Measurements from ENCODE around the gene RAD17.
"Not testable (repeated sequence)": the region's sequence is repeated elsewhere in the genome, so short reads cannot be mapped to it uniquely, and the experiment has no call there.

Gene RAD17

GRCh38 chr5:69369340-69370121 is at the start of gene RAD17, which contains the start of the genes AK6 and TAF9:
Gene RAD17 (plus strand): TSS chr5:69369818. CDS start chr5:69372209, 2,391 bp downstream.
Gene AK6 (minus strand): TSS chr5:69369520. CDS start chr5:69369490, 30 bp downstream.
Gene TAF9 (minus strand): TSS chr5:69369520. CDS start chr5:69365737, 3,783 bp downstream.
- peak within 1 kb of the TSS; percentile 73 for H3K4me3 ChIP-seq (ENCODE audit: low read depth, low read length)
- in situ Hi-C loops (cut with HindIII; ENCODE audit: low pct_ligation_motif_present, low sequenced_read_pairs): no loop called here
- H3K27ac ChIP-seq: peak within 1 kb of the TSS; percentile 100
- DNase-seq: peak; percentile 85
- peaks cover 18% of the 10 kb centered on the region for H3K36me3 ChIP-seq (replicated peaks)
- no peak for TF ChIP-seq CTCF (IDR thresholded peaks at IDR 0.05; ENCODE audit: low read depth, low read length, missing control alignments)
- no peaks in the 10 kb centered on the region for H3K27me3 ChIP-seq (replicated peaks)

GRCh38 chr5:69326365-69326764 is 43.3 kb upstream of the RAD17 start:
- in situ Hi-C loops (cut with HindIII; ENCODE audit: low pct_ligation_motif_present, low sequenced_read_pairs): no loop called here

GRCh38 chr5:69329905-69330489 is 39.6 kb upstream of the RAD17 start:
- Histone ChIP-seq H3K4me3 (ENCODE audit: low read depth, low read length) (no peak overlapping the region), H3K27me3 (replicated peaks) (no peaks in the 10 kb centered on the region), H3K36me3 (replicated peaks) (no peaks in the 10 kb centered on the region), H3K27ac (no peak overlapping the region)
- in situ Hi-C loops (cut with HindIII; ENCODE audit: low pct_ligation_motif_present, low sequenced_read_pairs): no loop called here
- no peak for TF ChIP-seq CTCF (IDR thresholded peaks at IDR 0.05; ENCODE audit: low read depth, low read length, missing control alignments)
- DNase-seq: no peak

More at GRCh38 chr5:69326365-69326764, 43.3 kb upstream of the RAD17 start:
- no peaks in the 10 kb centered on the region for H3K36me3 ChIP-seq (replicated peaks)
- no peak for DNase-seq
- no peak for TF ChIP-seq CTCF (IDR thresholded peaks at IDR 0.05; ENCODE audit: low read depth, low read length, missing control alignments)
- H3K4me3 ChIP-seq (ENCODE audit: low read depth, low read length): no peak overlapping the region
- H3K27me3 ChIP-seq (replicated peaks): no peaks in the 10 kb centered on the region
- no peak overlapping the region for H3K27ac ChIP-seq

GRCh38 chr5:69331528-69332445 is 37.8 kb upstream of the RAD17 start:
- in situ Hi-C loops (cut with HindIII; ENCODE audit: low pct_ligation_motif_present, low sequenced_read_pairs): no loop called here
- H3K36me3 ChIP-seq (replicated peaks): no peaks in the 10 kb centered on the region
- peak overlapping the region; percentile 76 for H3K4me3 ChIP-seq (ENCODE audit: low read depth, low read length)
- H3K27ac ChIP-seq: no peak overlapping the region
- no peak for DNase-seq
- no peaks in the 10 kb centered on the region for H3K27me3 ChIP-seq (replicated peaks)
- no peak for TF ChIP-seq CTCF (IDR thresholded peaks at IDR 0.05; ENCODE audit: low read depth, low read length, missing control alignments)

- H3K27ac ChIP-seq; H3K27me3 ChIP-seq (replicated peaks); H3K4me3 ChIP-seq (ENCODE audit: low read depth, low read length); H3K36me3 ChIP-seq (replicated peaks); DNase-seq; in situ Hi-C loops (cut with HindIII; ENCODE audit: low pct_ligation_motif_present, low sequenced_read_pairs): not testable (repeated sequence)
These were observed 35.8 kb upstream of the RAD17 start for GRCh38 chr5:69333668-69334315.
